Hindlimb muscle (tissue), 1 donor: Measurements from ENCODE around the gene WDR64. TPM values are rescaled to one million over a fixed set of nuclear protein-coding genes. Genes with fewer than 3 reads are reported as not detected.

ENCODE experiments used
- DNase-seq: peaks from one replicate; pipeline ENCODE4 v3.0.0-alpha.2; 2013
- polyA plus RNA-seq: library from polyadenylated mRNA; unstranded; fragments of 120-200 nt; gene quantifications from one replicate; pipeline ENCODE4 v1.2.1, GENCODE V29; 2013; ENCODE audit not compliant: insufficient read length

The WDR64 gene
- polyA plus RNA-seq, 1 donor = 0.45 TPM

GRCh38 chr1:241631674-241632073 is 20.4 kb upstream of the WDR64 start:
- DNase-seq = no peak

- no peak for DNase-seq
These were observed 19.1 kb upstream of the WDR64 start for GRCh38 chr1:241632987-241633386.

- DNase-seq = no peak
These were observed 16.4 kb upstream of the WDR64 start for GRCh38 chr1:241635556-241636152.

GRCh38 chr1:241636291-241636690 is 15.8 kb upstream of the WDR64 start:
- no peak for DNase-seq

- DNase-seq = no peak
These were observed 15.0 kb upstream of the WDR64 start for GRCh38 chr1:241637046-241637590.

- DNase-seq = no peak
These were observed 14.5 kb upstream of the WDR64 start for GRCh38 chr1:241637604-241638003.

GRCh38 chr1:241638099-241638682 is 13.9 kb upstream of the WDR64 start:
- no peak for DNase-seq

GRCh38 chr1:241638909-241639622 is 13.0 kb upstream of the WDR64 start:
- no peak for DNase-seq

GRCh38 chr1:241639623-241640148 is 12.4 kb upstream of the WDR64 start:
- peak; percentile 15 for DNase-seq

- DNase-seq = peak; percentile 91
These were observed 11.8 kb upstream of the WDR64 start, which contains the start of the genes CHML and OPN3 for GRCh38 chr1:241640149-241640866. CHML (minus strand) TSS chr1:241640369; CDS start chr1:241635766, 4,603 bp downstream. OPN3 (minus strand) TSS chr1:241640369; CDS start chr1:241640254, 115 bp downstream.

GRCh38 chr1:241640867-241641622 is 11.0 kb upstream of the WDR64 start:
- DNase-seq = no peak

- no peak for DNase-seq
These were observed 10.1 kb upstream of the WDR64 start for GRCh38 chr1:241641773-241642592.

GRCh38 chr1:241642593-241642944 is 9.5 kb upstream of the WDR64 start:
- DNase-seq = no peak

- DNase-seq = no peak
These were observed 7.8 kb upstream of the WDR64 start for GRCh38 chr1:241644259-241644658.

GRCh38 chr1:241645199-241645598 is 6.9 kb upstream of the WDR64 start:
- no peak for DNase-seq

GRCh38 chr1:241646201-241646600 is 5.9 kb upstream of the WDR64 start:
- DNase-seq = no peak

- DNase-seq = no peak
These were observed 4.4 kb upstream of the WDR64 start for GRCh38 chr1:241647658-241648057.

GRCh38 chr1:241648159-241648558 is 3.9 kb upstream of the WDR64 start:
- no peak for DNase-seq

- no peak for DNase-seq
These were observed 1.9 kb downstream of the WDR64 start for GRCh38 chr1:241654019-241654418.

- no peak for DNase-seq
These were observed 2.6 kb downstream of the WDR64 start for GRCh38 chr1:241654641-241655040.
